ENCODE measurements around the gene TMEM117.

Gene TMEM117

DNA sequence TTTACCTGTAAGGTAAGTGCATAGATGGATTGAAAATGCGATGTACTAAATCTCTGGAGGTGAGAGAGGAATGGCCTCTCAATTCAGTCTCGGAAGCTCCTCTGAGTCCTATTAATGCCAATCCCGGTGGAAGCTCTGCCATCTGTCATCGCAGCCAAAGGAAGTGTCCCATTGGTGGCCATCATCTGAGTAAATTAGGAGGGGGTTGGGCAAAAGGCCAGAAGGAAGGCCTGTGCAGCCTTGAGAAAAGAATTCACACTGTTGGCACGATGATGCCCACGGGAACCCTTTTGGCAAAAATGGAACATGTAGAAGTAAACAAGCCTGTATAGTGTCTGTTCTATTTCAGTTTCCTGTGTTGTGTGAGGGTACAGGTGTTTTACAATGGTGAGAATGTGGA lies 545.5 kb downstream of the TMEM117 start:
- no peak for DNase-seq (ENCODE audit: low spot score)

GRCh38 chr12:44384136-44384535 lies 548.3 kb downstream of the TMEM117 start:
- DNase-seq (ENCODE audit: low spot score): no peak

- DNase-seq (ENCODE audit: low spot score): no peak
Observed at GRCh38 chr12:44385964-44386363, 550.1 kb downstream of the TMEM117 start.

DNA sequence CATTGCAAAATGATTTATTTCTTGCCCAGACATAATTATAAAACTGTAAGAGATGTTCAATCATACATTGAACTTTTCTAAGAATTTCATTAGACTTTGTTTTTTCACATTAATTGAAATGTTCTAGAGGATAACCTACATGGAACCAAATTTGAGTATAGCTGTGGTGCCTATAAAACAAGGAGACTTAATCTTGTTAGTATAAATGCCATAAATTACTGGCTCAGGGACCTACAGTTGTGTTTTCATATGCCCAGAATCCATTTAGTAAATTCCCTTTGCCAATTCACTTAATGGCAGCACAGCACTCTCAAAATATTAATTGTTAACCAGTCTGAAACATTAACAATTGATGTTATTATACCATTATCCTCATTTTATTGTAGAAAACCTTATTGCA lies 551.7 kb downstream of the TMEM117 start:
- no peak for DNase-seq (ENCODE audit: low spot score)

- no peak for DNase-seq (ENCODE audit: low spot score)
Observed at GRCh38 chr12:44389038-44389437, 553.2 kb downstream of the TMEM117 start.

- DNase-seq (ENCODE audit: low spot score): no peak
Observed at GRCh38 chr12:44389896-44390295, 554.0 kb downstream of the TMEM117 start.

- no peak for DNase-seq (ENCODE audit: low spot score)
Observed at GRCh38 chr12:44397631-44398030, 561.8 kb downstream of the TMEM117 start.

- no peak for DNase-seq (ENCODE audit: low spot score)
Observed at GRCh38 chr12:44403185-44403584, 567.3 kb downstream of the TMEM117 start.

GRCh38 chr12:44405297-44405696 lies 569.4 kb downstream of the TMEM117 start:
- no peak for DNase-seq (ENCODE audit: low spot score)

- no peak for DNase-seq (ENCODE audit: low spot score)
Observed at GRCh38 chr12:44422559-44422958, 586.7 kb downstream of the TMEM117 start.

DNA sequence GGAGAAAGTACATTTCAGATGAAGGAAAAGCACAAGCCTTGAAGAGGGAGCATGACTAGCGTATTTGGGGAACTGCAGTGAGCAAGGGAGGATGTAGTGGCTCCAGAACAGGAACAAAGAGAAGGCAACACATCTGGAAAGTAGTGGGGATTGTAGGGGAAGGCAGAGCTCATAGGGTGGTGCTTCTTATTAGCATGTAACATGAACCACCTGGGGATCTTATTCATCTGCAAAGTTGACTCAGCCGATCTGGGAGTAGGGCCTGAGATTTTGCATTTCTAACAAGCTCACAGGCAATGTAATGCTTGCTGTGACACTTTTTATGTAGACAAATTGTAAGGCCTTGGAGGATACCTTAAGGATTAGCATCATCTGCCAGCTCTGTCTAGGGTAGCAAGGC lies 592.9 kb downstream of the TMEM117 start:
- DNase-seq (ENCODE audit: low spot score): no peak

GRCh38 chr12:44431647-44432343 lies 595.9 kb downstream of the TMEM117 start:
- DNase-seq (ENCODE audit: low spot score): no peak

- no peak for DNase-seq (ENCODE audit: low spot score)
Observed at GRCh38 chr12:44433659-44434058, 597.8 kb downstream of the TMEM117 start.

DNA sequence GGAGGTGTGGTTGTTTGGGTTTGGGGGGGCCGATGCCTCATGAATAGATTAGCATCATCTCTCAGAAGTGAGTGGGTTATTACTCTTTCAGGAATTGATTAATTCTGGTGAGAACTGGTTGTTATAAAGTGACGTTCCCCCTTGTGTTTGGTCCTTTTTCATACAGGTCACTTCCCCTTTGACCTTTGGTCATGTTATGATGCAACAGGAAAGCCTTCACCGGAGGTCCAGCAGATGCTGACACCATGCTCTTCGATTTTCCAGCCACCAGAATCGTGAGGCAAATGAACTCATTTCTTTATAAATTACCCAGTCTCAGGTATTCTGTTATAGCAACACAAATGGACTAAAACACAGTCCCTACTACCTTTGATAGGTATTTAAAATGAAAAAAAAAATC lies 600.9 kb downstream of the TMEM117 start:
- no peak for DNase-seq (ENCODE audit: low spot score)
